GM21381 (cell line): ENCODE results near the gene SDHD.

Experiments used
- ATAC-seq: cut with Tn5 transposase; IDR thresholded peaks from one replicate; pipeline ENCODE4 v1.9.1; 2021; ENCODE audit warnings: mild to moderate bottlenecking, moderate library complexity; ENCODE audit not compliant: unreplicated experiment

The SDHD gene

DNA sequence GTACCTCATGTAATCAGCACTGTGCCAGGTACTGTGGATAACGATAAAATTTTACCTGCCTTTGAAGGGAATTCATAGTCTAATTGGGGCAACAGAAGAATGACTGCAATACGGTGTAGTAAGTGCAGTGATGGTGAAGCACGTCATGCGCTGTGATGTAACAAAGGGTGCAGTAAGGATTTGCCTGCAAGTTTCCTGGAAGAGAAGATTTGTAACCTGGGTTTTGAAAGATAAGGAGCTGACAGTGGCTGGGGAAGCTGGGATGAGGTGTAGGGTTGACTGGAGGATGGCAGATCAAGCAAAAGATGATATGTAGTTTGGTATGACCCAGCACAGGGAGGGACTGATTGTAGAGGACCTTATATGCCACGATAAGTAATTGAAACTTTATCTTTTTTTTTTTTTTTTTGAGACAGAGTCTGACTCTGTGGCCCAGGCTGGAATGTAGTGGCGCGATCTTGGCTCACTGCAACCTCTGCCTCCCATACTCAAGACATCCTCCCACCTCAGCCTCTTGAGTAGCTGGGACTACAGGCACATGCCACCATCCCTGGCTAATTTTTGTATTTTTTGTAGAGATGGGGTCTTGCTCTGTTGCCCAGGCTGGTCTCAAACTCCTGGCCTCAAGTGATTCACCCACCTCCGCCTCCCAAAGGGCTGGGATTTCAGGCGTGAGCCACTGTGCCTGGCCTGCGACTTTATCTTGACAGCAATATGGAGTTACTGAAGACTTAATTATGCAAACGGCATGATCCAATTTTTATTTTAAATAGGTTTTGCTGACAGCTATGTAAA, 11.3 kb downstream of the SDHD start:
- no peak for ATAC-seq

DNA sequence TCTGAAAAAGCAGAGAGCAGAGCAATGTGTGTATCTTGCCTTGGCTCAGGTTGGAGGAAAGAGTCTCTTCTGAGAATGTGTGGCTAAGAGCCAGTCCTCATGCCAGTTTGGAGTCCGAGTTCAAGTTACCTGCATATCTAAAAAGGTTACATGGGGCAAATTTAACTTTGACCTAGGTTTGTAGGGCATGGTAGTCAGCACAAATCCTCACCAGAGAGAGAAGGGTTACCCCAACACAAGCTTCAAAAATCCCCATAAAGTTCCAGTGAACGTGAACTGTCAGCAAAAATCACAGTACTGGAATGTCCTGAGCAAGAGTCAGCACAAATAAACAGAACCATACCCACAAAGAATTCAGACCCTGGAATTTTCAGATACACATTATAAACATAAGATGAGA, 13.8 kb downstream of the SDHD start:
- no peak for ATAC-seq

DNA sequence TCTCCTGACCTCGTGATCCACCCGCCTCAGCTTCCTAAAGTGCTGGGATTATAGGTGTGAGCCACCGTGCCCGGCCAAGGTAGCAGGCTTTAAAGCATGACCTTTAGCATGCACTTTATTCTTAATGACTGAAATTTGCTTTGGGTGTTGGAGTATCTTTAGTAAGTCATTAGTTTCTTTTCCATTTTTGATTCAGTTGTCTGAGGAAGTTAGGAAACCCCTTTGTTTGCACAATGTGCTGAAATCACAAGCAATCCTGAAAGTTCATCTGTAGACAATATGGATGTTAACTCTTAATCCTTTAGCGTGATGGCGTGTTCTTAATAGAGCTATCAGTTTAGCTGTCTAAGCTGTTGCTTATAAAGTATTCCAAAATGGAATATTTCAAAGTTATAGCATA, 16.8 kb downstream of the SDHD start:
- no peak for ATAC-seq

DNA sequence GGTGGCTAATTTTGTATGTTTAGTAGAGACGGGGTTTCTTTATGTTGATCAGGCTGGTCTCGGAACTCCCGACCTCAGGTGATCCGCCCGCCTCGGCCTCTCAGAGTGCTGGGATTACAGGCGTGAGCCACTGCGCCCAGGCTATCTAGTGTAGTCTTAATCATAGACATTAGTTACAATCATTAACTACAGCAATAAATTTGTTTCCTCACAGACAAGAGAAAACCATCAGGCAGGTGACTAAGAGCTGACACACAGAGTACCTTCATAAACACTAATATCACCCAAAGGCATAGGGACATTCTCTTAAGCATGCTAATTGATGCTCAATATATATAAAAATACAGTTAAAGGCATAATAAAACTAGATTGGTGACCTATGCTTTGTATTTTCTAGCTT, 19.4 kb downstream of the SDHD start:
- ATAC-seq, result no peak

DNA sequence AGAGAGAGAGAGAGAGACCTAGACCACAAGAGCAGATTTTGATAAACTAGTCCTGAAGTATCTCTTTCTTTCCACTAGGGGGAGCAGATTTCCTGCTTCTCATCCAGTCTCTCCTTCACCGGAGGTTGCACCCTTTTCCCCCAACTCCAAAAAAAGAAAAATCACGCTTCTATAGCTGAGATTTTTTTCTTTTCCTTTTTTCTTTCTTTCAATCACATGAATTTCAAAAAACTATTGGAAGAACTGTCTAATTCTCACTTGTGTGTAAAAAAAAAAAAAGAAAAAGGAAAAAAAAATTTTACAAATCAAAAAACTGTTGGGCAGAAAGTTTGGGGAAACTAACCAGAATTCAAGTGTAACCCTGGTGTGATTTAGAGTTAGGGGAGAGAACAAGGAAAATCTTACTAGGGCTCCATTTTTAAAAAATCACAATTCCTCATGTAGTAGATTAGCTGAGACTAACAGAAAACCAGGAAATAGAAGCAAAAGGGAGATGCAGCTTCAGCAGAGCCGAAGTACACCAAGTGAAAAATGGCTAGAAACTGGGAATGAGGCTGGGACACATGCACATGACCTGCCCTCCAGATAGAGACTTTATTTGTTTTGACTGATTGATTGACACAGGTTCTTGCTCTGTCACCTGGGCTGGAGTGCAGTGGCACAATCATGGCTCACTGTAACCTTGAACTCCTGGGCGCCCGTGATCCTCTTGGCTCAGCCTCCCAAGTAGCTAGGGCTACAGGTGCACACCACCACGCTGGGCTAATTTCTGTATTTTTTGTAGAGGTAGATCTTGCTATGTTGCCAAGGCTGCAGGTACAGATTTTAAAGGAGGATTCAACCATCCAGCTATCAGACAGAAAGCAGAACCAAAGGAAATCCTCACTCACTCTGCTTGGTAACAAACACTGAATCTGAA, 27.1 kb downstream of the SDHD start:
- no peak for ATAC-seq

DNA sequence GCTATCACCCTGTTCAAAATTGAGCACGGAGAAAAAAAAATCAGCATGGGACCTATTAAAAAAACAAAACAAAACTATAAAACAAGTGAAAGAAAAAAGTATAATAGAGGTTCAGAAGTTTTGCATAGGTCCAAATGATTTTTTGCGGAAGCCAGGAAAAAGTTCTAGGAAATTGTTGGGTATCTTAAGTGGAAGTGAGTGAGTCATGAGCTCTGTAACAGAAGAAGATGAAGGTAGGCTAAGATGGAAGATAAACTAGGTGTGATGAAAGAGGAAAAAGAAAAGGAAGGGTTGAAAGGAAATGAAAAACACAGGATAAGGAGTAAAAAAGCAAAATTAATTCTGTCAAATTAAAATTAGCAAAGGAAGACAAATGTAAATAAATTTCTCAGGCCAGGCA, 27.8 kb downstream of the SDHD start:
- ATAC-seq, result no peak

DNA sequence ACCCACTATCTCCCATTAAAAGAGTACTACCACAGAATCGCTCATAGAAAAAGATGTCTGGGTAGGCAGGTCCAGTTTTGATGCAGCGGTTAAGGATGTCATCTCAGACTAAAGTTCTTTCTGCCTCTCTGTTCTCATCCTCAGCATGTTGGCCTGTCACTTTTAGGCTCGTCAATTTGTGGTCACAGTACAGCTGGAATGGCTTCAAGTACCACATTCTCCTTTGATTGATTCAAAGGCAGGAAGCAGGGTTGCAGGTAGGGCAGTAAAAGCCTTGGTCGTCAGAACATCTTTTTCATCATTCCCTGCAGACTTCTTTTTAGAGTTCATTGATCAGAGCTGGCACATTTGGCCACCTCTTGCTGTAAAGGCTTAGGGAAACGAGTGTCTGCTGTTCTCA, 28.7 kb downstream of the SDHD start:
- ATAC-seq, result no peak

DNA sequence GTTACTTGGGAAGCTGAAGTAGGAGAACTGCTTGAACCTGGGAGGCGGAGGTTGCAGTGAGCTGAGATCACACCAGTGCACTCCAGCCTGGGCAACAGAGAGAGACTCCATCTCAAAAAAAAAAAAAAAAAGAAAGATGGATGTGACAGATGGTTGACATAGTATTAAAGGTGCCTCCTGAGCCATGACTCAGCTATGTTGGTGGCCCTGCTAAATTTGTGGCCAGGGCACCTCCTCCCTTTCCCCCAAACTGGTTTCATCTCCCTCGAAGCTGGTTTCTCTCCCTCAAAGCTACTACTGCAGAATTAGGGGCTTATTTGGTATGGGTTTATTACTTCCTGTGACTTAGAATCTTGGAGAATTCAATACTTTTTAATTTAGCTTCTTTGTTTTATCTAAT, 31.5 kb downstream of the SDHD start:
- no peak for ATAC-seq

DNA sequence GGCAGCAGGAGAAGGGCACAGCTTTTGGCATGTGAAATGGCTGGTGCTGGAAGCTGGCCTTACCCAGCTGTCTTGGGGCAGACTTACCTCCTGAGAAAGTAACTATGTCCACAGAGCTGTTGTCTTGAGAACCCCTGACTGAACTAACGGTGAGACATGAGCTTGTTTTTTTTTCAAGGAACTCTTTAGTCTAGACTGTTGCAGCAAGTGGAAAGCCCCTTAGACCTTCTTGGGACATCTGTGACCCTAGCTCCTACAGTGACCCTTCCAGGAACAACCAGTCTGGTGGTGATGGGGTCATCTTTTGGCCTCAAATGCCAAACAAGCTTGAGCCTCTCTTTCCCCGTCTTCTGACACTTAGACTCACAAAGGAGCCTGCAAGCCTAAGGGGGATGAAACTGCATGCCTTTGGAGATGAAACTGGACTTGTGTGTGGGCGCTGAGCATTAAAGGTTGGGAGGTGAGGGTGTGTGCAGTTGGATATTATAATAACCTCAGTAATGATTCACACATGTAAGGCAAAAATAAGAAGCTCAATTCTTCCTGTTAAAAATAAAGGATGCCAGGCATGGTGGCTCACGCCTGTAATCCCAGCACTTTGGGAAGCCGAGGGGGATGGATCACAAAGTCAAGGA, 35.4 kb downstream of the SDHD start:
- ATAC-seq, result no peak

DNA sequence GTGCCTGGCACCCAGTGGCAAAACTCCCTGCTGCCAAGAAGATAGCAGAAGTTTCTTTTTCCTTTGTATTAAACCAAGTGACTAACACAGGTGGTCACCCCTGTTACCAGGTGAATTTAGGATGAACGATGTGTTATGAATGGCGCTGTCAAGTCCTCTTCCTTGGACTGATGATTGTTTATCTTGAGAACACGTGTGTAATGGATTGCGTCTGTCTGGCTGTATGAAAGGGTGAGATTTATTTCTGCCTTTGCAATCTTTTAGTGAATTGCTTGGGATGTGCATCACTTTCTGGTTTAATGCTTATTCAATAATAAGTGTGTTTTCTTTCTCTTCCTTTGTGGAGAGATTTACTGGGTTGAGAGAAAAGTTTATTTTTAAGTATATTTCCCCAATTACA, 36.5 kb downstream of the SDHD start:
- no peak for ATAC-seq

DNA sequence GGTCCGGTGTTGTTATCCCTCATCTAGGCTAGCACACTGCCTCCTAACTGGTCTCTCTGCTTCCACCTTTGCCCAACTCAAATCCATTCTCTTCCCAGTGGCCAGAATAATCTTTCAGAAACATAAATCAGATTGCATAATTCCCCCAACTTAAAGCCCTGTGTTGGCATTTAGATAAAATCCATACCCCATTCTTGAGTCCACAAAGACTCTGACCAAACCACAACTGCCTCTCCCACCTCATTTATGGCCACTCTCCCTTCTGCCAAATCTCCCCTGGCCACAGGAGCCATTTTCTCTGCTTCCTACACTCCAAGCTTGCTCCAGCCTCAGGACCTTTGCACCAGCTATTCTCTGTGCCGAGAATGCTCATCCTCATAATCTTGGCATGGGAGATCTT, 40.4 kb downstream of the SDHD start:
- no peak for ATAC-seq

DNA sequence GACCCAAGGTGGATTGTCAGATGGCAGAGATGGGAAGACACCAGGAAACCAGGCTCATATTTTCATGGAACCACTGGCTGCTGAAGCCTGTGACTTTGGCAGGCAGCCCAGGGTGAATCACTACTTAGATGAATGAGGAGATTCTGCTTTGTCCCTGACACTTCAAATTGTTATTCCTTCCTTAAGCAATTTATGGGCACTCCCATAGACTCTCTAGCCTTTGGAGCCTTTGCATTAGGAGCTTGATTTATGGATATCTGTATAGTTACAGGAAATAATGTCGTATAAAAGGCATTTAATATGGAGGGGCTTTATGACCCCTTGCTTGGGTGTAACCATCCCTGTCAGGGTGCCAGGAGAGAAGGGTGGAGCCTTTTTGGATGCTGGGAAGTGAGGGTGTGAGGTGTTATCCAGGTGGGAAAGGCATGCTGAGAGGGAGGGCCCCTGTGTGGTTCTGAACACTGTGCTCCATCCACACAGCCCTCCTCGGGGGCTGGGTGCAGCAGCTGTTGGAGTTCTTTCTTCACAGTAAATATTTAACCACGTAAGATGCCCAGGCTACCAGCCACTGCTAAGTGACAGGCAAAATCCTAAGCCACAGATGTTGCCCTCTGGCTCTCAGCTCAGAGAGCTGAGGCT, 41.9 kb downstream of the SDHD start:
- ATAC-seq, result no peak

DNA sequence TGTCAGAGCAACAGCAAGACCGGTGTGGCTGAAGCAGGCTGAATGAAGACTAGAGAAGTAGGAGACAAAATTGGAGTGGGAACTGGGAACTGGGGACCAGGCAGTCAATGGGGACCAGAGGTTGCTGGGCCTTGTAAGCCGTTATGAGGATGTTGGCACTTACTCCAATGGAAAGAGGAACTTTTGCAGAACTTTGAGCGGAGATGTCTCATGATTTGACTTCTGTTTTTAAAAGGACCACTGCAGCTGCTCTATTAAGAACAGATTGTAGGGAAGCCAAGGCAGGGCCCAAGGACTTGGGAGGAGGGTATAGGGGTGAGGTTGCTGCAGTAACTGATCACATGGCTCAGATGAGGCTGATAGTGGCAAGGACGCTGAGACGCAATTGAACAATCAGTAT, 43.0 kb downstream of the SDHD start:
- no peak for ATAC-seq

DNA sequence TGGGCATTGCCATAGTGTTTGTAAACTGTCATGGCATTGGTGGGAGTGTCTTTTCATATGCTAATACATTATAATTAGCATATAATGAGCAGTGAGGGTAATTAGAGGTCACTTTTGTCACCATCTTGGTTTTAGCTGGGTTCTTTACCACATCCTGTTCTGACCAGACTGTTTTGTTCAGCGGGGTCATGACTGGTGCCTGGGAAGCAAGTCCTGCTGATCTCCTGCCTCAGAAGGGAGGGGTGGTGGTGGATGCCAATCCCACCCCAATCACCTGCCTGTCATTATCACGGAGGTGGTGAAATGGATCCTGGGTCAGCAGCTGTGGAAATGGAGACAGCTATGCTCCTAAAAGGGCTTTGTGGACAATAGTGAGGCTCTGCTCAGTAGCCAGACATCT, 46.1 kb downstream of the SDHD start:
- no peak for ATAC-seq

DNA sequence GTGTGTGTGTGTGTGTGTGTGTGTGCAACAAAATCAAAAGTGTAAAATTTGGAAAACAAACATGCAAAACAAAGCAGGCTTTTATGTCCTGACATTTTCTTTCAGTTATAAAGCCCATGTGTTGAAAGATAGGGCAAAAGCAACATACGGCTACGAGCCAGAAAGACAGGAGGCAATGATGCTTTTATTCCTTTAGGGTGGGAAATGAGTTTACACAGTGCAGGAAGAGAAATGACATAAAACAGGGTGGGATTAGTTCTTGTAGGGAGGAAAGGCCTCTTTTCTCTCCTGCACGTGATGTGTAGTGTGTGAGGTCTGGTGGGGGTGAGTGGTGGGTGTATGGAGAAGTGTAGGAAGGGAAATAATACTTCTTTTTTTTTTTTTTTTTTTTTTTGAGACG, 47.8 kb downstream of the SDHD start:
- no peak for ATAC-seq

DNA sequence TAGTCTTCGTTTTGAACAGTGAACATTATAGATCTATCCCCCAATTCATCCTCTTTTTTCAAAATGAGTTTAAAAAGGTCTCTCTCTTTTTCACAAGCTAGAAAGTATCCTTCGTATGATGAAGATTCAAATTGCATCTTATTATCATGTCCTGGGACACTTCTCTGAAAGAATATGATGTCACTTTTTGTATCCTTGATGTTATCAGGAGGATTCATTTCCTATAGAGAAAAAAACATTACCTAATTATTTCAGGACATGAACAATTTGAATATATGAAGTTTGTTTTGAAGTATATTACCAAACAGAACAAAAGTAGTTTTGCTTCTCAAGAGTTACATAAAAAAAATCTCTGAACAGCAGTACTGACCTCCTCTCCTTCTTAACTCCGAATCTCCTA, 56.9 kb downstream of the SDHD start:
- ATAC-seq, result no peak
